LNCAP (cell line): ENCODE measurements around the gene PGAP1.

ENCODE experiments used
- CTCF ChIP-seq: fragments of 450-650 bp; IDR thresholded peaks from 2 replicates; pipeline ENCODE4 v1.5.1; 2017; ENCODE audit warnings: mild to moderate bottlenecking

Gene PGAP1

GRCh38 chr2:196845371-196845770 is 81.1 kb downstream of the PGAP1 start:
- no peak for TF ChIP-seq CTCF

DNA sequence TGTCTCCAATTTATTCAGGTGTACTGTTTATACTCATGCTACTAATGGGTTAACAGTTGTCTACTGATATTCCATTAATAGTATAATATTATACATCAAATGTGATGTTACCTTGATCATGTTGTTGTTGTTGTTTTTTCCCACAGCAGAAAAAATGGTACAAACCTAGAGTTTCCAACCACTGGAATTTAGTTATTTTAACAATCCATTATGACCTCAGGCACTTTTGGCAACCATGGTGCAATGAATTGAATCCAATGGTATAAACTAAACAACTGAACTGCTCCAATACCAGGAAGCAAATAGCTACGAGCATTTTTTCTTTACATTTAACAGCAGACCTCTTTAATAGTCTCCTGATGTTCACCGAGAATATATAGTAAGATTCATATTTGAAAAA is 86.3 kb downstream of the PGAP1 start:
- TF ChIP-seq CTCF: no peak

DNA sequence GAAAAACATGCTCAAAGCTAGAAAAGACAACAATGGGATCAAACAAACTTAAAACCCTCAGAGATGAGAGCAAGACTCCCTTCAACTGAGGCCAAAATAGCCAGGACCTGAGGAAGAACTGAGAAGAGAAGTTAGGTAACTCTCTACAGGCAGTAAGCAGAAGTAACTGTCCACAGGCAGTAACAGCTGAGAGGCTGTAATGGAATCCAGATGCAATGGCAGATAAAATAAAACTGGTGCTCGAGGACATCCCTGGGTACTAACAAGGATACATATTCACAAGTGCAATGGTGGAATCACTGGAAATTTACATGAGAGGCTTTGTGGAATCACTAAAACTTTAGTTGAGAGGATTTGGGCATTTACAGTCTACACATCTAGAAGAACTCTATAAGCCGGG is 86.9 kb downstream of the PGAP1 start:
- TF ChIP-seq CTCF: no peak

DNA sequence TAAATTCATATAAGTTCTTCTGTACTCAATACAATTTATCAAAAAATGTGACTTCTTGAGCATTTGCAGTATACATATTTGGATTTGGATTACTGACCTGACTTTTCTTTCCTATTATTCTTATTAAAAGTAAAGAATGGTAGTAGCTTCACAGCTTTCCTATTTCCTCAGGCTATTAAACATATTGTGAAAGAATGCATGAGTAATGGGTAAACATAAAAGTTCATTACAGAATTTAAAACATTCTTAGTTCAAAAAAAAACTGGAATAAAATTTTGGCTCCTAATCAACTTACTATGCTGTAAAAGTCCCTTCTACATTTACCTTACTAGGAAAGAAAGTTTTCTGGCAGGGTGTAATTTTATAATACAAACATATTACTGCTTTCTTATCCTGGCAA is 90.1 kb downstream of the PGAP1 start:
- no peak for TF ChIP-seq CTCF

DNA sequence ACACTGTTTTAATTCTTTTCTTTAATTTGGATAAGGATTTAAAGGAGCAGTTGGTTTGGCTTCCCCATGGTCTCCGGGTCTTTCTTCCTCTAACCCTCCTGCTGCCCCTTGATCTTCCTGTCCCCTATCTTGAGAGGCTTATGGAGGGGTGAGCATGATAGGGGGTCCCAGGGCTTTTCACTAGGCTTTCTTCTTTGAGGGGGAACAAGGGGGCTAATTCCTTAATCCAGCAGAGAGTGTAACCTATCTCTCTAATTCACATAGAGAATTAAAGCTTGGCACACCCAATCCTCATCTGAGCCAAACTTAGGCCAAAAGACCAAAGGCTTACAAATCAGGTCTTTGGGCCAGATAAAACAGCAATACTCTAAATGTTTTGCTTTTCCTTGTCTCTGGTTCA is 95.8 kb downstream of the PGAP1 start:
- no peak for TF ChIP-seq CTCF

DNA sequence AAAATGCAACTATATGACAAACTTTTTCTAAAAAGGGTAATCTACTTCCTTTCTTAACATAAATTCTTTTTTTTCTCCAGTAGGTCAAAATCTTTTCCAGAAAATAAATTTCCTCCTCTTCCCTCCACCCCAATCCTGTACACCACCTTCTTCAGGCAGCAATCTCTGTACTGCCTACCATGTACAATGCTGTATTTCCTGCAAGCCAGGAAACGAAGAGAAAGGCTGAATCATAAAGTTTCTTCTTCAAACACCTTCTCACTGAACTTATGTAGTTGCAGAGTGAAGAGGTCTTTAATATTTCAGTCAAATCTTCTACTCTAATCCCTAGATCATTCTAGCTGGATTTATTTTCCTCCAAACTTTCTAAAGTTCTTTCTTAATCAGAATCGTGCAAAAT is 99.2 kb downstream of the PGAP1 start:
- TF ChIP-seq CTCF: no peak

DNA sequence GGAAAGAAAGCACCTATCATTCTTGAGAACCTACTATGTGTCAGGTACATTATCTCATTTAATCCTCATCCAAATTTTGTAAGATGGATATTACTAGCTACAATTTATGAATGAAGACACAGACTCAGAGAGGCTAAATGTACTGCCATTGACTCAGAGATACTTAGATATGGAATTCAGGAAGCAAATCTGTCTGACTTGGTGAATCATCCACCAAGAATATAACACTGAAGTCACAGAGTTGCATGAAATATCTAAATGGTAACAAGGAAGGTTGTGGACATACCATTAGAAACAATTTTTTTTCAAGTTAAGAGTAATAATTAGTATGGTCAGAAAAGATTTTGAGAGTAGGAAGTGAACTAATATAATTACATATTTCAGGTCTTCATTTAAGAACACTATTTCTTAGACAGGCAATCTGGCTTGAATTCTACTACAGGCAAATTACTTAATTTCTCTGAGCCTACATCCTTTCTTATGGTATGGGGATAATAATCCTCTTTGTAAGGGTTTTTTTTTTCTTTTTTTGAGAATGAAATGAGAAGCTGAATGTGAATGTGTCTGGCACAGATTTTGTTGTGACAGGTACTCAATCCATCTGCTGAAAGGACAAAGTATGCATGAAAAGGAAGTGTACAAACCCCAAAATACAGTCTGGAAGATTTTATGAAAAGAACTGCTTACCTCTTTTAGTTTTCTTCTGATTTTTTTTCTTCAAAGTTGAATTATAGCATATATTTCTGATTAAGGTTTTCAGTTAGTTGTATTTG is 102.6 kb downstream of the PGAP1 start:
- TF ChIP-seq CTCF: no peak

DNA sequence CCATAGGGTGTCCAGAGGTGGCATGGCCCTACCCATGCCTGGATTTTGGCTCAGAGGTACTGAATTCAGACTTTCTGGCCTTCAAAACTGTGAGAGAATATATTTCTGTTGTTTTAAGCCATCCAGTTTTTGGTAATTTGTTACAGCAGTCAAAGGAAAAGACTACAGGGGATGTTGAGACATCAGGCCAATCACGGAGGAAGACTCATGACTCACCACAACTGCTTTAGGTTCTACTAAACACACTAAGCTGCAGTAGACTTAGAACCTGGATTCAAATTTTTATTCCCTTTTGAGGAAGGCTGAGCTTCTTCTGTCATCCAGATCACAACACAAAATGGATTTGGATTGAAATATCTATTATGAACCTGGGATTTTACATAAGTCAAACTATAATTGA is 105.3 kb downstream of the PGAP1 start:
- TF ChIP-seq CTCF: no peak
